Stimulated activated CD8-positive, alpha-beta memory T cell treated with anti-CD3 and anti-CD28 coated beads, Interleukin-7, amount 100 ng/mL, for 4 hours (primary cell): ENCODE results near the gene FAM20A.
"Not testable (repeated sequence)": the region's sequence is repeated elsewhere in the genome, so short reads cannot be mapped to it uniquely, and the experiment has no call there.

Source experiments
- DNase-seq, 2 donors: peaks; one replicate each; pipeline ENCODE4 v3.0.0-alpha.2; 2020; ENCODE audit warnings: low read depth in 2 of 2

The FAM20A gene

DNA sequence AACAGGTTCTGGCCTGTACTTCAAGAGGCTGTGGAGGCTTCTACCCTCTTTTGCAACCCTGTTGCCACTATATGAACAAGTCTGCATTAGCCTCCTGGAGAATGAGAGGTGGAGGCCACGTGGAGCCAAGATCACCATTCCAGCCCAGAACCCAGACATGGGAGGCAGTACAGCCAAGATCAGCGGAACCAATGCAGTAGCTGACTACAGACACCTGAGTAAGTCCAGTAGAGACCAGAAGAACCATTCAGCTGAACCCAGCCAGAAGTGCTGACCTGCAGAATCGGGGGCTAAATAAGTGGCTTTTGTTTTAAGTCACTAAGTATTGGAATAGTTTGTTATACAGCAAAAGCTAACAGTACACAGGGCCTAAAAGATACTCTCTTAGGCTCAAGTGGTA is 12.1 kb downstream of the FAM20A start:
- DNase-seq: no peak

DNA sequence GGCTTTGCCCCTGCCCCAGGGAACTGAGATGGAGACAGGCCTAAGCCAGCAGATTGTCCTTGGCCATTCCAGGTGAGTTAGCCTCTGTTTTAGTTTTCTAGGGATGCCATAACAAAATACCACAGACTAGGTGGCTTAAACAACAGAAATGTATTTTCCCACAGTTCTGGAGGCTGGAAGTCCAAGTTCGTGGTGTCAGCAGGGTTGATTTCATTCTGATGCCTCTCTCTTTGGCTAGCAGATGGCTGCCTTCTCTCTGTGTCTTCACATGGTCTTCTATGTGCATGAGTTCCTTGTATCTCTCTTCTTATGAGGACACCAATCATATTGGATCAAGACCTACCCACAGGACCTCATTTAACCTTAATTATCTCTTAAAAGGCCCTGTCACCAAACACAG is 12.8 kb downstream of the FAM20A start:
- DNase-seq: no peak

DNA sequence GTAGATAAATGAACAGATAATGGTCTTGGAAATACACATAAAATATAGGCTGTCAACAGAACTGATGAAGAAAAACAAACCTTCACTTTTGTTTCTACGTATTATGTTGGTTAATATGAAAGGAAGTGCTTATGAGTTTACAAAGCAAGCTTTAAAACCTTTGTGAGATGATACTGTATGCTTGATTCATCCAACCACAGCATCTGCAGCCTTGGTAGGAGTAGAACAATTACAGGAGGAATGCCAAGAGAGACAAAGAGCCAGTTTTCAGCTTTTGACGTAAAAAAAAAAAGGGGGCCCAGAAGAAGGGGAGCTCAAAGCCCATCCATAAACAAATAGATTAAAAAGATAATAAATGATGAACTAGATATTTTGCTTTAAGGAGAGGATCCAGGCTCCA is 13.3 kb downstream of the FAM20A start:
- no peak for DNase-seq

- no peak for DNase-seq
Measured at GRCh38 chr17:68587026-68587425, 14.1 kb downstream of the FAM20A start.

- no peak for DNase-seq
Measured at GRCh38 chr17:68585643-68586042, 15.5 kb downstream of the FAM20A start.

DNA sequence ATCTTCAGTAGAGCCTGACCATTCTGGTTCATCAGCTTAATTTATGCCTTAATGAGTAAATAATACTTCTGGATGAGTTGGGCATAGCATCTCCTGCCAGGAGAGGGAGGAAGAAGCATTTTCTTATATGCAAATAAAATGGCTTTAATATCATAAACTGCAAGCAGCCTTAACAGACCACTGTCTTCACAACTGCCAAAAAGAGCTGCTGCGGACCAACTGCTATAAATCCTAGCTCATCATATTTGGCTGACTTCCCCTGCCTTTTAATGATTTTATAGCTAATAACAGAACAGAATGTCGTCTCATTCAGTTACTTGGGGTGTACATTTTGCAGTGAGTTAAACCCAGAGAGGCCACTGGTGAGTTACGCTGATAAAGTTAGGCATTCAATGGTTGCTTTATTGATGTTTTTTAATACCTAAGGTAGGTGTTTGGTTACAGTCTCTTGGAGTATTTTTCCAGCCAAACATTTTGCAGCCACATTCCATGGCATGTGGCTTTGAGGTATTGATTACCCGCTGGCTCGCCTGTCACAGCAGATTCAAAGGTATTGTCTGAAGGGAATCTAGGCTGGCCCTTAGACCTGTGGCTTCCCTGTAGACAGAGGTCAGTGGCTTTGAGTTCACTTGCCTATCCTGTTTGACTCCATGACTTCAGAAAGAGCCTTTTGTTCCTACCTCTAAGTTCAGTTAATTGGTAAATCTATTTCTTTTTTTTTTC is 16.4 kb downstream of the FAM20A start:
- no peak for DNase-seq

DNA sequence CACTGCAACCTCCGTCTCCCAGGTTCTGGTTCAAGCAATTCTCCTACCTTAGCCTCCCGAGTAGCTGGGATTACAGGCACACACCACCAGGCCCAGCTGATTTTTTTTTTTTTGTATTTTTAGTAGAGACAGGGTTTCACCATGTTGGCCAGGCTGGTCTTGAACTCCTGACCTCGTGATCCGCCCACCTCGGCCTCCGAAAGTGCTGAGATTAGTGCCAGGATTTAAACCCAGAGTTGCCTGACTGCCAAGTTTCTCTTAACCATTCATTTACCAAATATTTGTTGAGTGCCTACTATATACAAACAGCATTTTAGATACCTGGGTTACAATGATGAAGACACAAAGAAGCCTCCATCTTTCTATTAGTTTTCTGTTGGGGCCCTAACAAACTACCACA is 18.3 kb downstream of the FAM20A start:
- not testable (repeated sequence) for DNase-seq

DNA sequence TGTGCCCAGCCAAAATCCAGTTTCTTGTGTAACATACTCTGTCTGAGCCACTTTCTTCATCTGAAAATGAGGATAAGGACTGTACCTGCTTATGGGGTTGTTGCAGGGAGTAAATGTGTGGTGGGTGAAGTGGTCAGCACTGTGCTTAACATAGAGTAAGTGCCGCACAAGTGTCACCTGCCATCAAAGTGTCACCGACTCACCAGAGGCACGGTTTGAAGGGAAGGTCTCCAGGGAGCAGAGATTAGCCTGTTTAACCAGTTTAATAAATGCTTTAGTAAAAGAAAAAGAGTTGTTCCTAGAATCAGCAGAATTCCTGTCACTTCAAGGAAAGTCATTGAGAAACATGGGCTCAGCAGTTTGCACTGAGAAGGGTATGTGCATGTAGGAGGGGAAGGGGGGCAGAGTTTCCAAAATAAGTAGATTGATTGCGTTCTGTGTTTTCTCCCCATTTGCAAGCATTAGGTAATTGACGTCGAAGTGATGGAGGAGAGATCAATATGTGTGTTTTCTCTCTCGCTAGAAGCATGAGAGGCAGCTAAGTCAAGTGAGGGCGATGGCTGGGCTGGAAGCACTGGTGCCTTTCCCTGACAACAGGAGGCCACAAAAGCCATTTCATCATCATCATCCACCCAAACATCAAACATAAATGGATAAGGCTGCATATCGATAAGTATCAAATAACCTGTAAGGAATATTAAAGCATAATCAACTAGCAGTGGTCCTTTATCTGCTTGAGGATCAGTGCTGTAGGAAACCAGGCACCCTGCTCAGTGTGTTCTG is 19.1 kb downstream of the FAM20A start:
- DNase-seq: no peak

GRCh38 chr17:68580236-68580770 is 20.9 kb downstream of the FAM20A start:
- DNase-seq: no peak

DNA sequence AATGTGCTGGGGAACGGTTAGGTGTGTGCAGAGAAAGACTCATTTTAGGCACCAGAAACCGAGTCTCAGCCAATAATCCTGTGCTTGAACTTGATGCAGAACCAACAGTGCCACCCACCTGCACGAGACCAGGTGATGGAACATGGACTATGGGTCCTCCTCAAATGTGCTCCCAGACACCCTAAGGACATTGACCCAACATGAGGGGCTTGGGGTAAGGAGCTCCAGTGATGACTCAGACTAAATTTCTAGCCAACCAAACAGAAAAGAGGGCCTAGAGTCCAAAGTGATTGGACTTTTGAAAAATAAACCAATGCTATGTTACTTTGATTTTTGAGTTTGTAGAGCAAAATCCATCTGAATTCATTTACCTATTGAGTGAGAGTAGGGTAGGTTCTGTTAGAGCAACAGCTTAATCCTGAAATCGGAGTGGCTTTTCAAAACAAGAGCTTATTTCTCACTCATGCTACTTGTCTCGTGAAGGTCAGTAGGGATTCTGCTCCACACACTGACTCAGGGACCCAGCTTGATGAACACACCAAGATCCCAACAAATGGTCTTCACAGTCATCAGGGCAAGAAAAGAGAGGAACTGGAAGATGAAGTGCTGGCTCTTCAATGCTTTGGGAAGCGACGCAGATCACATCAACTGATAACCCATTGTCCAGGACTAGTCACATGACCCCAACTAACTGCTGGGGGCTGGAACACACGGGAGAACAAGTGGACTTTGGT is 21.8 kb downstream of the FAM20A start:
- no peak for DNase-seq

GRCh38 chr17:68578236-68578635 is 22.9 kb downstream of the FAM20A start:
- no peak for DNase-seq

DNA sequence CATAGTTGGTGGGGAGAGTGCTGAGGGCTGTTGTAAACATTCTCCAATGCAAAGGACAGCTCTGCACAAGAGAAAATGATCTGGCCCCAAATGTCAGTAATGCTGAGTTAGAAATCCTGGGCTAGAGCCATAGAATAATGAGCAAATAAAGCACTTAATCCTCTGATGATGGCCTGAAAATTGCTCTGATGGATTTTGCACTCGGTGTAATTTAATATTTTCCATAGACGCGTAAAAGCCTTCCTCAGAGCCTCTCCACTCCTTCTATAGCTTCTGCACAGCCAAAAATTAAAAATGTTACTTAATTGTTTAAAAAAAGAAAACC is 23.7 kb downstream of the FAM20A start:
- DNase-seq: no peak

- no peak for DNase-seq
Measured at GRCh38 chr17:68576811-68577496, 24.2 kb downstream of the FAM20A start.

DNA sequence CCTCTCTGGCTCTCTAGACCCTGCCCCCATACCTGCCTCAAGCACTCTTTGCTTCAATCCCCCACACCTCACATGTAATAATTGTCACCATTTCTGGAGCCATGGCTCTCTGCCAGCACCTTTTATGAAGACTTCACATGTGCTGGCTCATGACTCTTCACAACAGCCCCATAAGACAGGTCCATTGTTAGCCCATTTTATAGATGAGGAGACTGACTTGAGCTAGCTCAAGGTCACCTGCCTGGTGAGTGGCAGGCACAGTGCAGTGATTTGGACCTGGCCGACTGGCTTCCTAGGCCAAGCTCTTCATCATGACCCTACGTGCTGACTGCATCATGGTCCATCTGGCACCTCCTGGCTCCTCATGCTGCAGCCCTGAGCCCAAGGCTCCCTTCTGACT is 25.0 kb downstream of the FAM20A start:
- DNase-seq: no peak

DNA sequence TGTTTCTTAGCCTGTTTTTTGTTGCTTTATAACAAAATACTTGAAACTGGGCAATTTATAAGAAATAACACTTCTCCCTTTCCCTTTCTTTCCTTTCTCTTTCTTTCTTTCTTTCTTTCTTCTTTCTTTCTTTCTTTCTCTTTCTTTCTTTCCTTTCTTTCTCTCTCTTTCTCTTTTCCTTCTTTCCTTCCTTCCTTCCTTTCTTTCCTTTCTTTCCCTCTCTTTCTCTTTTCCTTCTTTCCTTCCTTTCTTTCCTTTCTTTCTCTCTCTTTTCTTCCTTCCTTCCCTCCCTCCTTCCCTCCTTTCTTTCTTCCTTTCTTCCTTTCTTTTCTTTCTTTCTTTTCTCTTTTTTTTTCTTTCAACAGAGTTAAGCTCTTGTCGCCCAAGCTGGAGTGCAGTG is 27.8 kb downstream of the FAM20A start:
- DNase-seq: no peak

GRCh38 chr17:68572138-68572842 is 28.9 kb downstream of the FAM20A start:
- no peak for DNase-seq

DNA sequence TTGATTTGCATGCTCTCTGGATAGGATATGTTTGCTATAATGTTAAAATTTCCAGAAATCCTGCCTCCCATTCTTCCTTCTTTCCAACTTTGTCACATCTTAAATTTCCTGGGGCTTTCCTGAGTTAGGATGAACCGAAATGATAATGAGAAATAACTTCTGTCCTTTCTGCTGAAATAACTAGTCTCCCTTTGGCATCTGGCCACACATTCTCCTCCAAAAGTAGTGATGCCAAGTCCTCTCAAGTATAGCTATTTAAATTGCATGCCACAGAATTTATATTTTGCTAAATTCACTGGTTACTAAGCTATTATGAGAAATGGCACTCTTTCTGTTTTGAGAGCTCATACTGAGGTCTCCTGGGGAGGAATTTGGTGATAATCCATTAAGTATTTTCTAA is 30.6 kb downstream of the FAM20A start:
- no peak for DNase-seq

DNA sequence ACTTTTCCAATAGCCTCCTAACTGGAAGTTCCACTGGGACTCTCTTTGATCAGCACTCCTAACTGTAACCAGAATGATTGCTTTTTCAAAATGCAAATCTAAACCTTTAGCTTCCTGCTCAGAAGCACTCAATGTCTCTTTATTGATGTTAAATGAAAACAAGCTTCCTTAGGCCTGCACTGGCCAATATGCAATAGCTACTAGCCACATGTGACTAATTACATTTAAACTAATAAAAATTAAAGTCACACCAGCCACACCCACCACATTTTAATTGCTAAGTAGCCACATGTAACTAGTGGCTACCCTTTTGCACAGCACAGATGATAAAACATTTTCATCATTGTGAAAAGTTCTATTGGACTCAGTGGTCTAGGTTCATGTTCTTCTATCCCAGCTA is 31.8 kb downstream of the FAM20A start:
- DNase-seq: no peak

GRCh38 chr17:68568581-68568980 is 32.6 kb downstream of the FAM20A start:
- DNase-seq: no peak

DNA sequence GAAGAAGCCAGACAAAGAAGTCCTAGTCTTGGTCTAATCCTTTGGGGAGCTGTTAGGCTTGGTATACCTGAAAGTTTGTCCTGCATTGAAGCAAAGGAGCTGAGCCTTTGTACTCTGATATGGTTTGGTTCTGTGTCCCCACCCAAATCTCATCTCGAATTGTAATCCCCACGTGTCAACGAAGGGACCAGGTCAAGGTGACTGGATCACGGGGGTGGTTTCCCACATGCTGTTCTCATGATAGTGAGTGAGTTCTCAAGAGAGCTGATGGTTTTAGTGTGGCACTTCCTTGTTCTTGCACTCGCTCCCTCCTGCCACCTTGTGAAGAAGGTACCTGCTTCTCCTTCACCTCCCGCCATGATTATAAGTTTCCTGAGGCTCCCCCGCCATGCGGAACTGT is 33.6 kb downstream of the FAM20A start:
- no peak for DNase-seq

DNA sequence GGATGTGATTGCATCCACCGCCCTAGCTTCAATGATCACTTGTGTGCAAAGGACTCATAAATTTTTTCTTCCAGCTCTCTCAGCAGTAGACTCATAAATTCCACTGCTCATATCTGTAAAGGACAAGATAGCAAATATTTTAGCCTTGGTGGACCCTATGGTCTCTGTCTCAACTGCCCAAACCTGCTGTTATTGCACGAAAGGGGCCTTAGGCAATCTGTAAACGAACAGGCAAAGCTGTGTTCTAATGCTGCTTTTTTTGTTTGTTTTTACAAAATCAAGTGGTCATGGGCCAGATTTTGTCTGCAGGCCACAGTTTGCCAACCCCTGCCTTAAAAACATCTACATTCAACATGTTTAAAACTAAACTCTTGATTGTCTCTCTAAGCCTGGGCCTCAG is 34.1 kb downstream of the FAM20A start:
- DNase-seq: no peak

DNA sequence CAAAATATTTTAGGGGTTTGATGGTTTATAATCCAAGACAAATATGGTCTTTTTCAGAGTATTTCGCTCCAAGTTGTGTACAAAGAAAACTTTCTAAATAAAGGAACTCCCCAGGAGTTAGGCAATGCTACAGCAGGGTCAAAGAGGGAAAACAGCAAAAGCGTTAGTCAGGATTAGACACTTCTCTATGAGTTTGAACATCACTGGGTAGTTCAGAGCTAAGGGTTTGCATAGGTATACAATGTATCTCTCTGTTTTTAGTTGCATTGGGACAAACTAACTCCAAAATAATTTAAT is 34.8 kb downstream of the FAM20A start:
- DNase-seq: no peak
